ENCODE data around the gene AK5.

DNA sequence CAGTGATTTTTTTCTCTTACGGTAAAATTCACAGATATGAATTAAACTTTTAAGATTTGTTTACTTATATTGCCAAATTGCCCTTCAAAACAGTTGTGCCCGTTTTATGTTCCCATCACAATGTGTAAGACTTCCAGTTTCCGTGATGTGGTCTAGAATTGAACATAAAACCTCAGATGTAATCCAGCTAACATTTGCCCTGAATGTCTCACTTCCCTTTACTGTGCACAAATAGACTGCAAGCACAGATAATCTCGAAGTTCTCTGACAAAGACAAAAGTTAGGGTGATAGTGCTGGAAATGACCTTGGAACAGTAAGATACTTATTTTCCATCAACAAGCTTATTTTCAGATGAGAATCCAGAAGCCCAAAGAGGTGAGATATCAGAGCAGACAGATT is 223.2 kb downstream of the AK5 start:
- TF ChIP-seq, protein P1, sequence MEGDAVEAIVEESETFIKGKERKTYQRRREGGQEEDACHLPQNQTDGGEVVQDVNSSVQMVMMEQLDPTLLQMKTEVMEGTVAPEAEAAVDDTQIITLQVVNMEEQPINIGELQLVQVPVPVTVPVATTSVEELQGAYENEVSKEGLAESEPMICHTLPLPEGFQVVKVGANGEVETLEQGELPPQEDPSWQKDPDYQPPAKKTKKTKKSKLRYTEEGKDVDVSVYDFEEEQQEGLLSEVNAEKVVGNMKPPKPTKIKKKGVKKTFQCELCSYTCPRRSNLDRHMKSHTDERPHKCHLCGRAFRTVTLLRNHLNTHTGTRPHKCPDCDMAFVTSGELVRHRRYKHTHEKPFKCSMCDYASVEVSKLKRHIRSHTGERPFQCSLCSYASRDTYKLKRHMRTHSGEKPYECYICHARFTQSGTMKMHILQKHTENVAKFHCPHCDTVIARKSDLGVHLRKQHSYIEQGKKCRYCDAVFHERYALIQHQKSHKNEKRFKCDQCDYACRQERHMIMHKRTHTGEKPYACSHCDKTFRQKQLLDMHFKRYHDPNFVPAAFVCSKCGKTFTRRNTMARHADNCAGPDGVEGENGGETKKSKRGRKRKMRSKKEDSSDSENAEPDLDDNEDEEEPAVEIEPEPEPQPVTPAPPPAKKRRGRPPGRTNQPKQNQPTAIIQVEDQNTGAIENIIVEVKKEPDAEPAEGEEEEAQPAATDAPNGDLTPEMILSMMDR (IDR thresholded peaks at IDR 0.05) = no peak
- TF ChIP-seq POLR2A (IDR thresholded peaks at IDR 0.05) (no peak), POLR2AphosphoS5 (IDR thresholded peaks at IDR 0.05; ENCODE audit: insufficient read depth in 1 of 2, low read depth in 1 of 2) (no peak)

Data from vagina (tissue), 2 donors.